Endothelial cell of coronary artery (primary cell): ENCODE results near the gene SLC1A7. TPM values are rescaled to one million over a fixed set of nuclear protein-coding genes. Genes with fewer than 3 reads are reported as not detected.

Experiments
- total RNA-seq: library from RNA; depleted of rRNA; stranded (reverse); fragments of >200 nt; gene quantifications from 2 replicates; pipeline ENCODE4 v1.2.3, GENCODE V29; 2014

SLC1A7 gene
- 0.09 TPM in 1 of 2 replicates, not detected in the other for total RNA-seq

GRCh38 chr1:53142226-53142853 is at the start of gene SLC1A7:
TSS of gene SLC1A7 (minus strand) at chr1:53142638. CDS start at chr1:53142449, 189 bp downstream.

GRCh38 chr1:53061859-53062707 is 80.4 kb downstream of the SLC1A7 start, which contains the start of gene PODN:
TSS of gene PODN (plus strand) at chr1:53062213. CDS start at chr1:53069856, 7,643 bp downstream.

Other genes with a start within 250 kb of the SLC1A7 start
- gene ECHDC2, start 220.9 kb downstream of the SLC1A7 start, total RNA-seq, result 7.7 and 31.6 TPM in 2 replicates
- 122 and 131 TPM in 2 replicates for gene SCP2, start 215.4 kb downstream of the SLC1A7 start, total RNA-seq
- gene PODN, start 80.4 kb downstream of the SLC1A7 start, total RNA-seq, result 0.45 and 1.4 TPM in 2 replicates
- gene CPT2, start 54.2 kb upstream of the SLC1A7 start, total RNA-seq, result 6.9 and 7.1 TPM in 2 replicates
- gene CZIB, start 78.0 kb upstream of the SLC1A7 start, total RNA-seq, result 40.3 and 47.2 TPM in 2 replicates
- gene MAGOH, start 95.9 kb upstream of the SLC1A7 start, total RNA-seq, result 56.1 and 76.9 TPM in 2 replicates
- gene LRP8, start 185.4 kb upstream of the SLC1A7 start, total RNA-seq, result 18.5 and 26.6 TPM in 2 replicates